HG02571 (cell line): ENCODE measurements around the gene CUTA.

ENCODE experiments used
- ATAC-seq: cut with Tn5 transposase; IDR thresholded peaks from one replicate; pipeline ENCODE4 v1.9.1; 2021; ENCODE audit warnings: mild to moderate bottlenecking, moderate library complexity; ENCODE audit not compliant: unreplicated experiment

Gene CUTA

GRCh38 chr6:33439956-33440648, 22.2 kb upstream of the CUTA start:
- no peak for ATAC-seq

- no peak for ATAC-seq
Measured at GRCh38 chr6:33438978-33439594, 21.2 kb upstream of the CUTA start.

- no peak for ATAC-seq
Measured at GRCh38 chr6:33437666-33438065, 19.8 kb upstream of the CUTA start.

GRCh38 chr6:33434961-33435360, 17.1 kb upstream of the CUTA start:
- ATAC-seq, result no peak

- no peak for ATAC-seq
Measured at GRCh38 chr6:33433544-33434191, 15.8 kb upstream of the CUTA start.

GRCh38 chr6:33433001-33433543, 15.2 kb upstream of the CUTA start:
- ATAC-seq, result no peak

- no peak for ATAC-seq
Measured at GRCh38 chr6:33432546-33432945, 14.6 kb upstream of the CUTA start.

GRCh38 chr6:33431880-33432541, 14.1 kb upstream of the CUTA start:
- no peak for ATAC-seq

- peak; percentile 46 for ATAC-seq
Measured at GRCh38 chr6:33430991-33431879, 13.3 kb upstream of the CUTA start.

- ATAC-seq, result no peak
Measured at GRCh38 chr6:33430334-33430733, 12.4 kb upstream of the CUTA start.

- no peak for ATAC-seq
Measured at GRCh38 chr6:33429750-33430052, 11.8 kb upstream of the CUTA start.

GRCh38 chr6:33428966-33429749, 11.3 kb upstream of the CUTA start:
- ATAC-seq, result no peak

- no peak for ATAC-seq
Measured at GRCh38 chr6:33428224-33428965, 10.5 kb upstream of the CUTA start.

GRCh38 chr6:33427585-33428223, 9.8 kb upstream of the CUTA start:
- no peak for ATAC-seq

- no peak for ATAC-seq
Measured at GRCh38 chr6:33426590-33427511, 8.9 kb upstream of the CUTA start.

GRCh38 chr6:33425668-33426577, 8.0 kb upstream of the CUTA start:
- ATAC-seq, result peak; percentile 55
